NCI-H446 (cell line): ENCODE data around the gene LMF1.
"Not testable (repeated sequence)": the region's sequence is repeated elsewhere in the genome, so short reads cannot be mapped to it uniquely, and the experiment has no call there.

Experiments used
- DNase-seq, 2 experiments: peaks; one replicate each; lab custom pipeline; 2025; lab: John Stamatoyannopoulos, UW

LMF1 gene

DNA sequence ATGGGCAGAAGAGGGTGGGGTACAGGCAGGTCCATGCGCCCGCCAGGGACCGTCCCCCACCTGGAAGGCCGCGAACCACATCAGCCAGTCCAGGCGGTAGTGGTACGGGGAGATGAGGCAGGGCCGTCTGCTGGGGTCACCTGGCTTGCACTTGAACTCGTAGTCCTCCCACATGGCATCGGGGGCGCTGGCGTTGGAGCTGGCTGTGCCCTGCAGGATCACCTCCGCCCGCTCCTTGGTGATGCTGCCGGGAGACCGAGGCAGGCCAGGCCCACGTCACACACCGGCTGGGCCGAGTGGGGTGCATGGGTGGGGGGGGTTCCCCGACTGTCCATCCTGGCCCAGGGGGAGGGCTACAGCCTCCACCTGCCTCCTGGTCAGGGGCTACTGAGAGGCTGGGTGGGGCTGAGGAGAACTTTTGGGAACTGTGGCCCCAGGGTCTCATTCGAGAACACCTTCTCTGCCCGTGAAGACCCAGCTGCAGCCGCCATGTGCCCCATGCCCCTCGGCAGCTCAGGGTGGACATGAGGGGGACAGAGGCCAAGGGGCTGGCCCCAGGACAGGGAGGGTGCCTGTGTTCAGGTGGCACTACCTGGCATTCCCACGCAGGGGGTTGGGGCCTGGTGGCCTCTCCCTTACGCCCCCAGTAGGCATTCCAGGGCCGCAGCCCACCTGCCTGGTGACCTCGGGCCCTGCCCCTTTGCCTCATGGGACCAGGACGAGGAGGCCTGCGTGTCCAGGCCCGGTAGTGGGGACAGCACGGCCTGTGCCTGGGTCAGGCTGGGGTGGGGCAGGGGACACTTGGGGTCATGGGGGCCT is 100.8 kb downstream of the LMF1 start:
- DNase-seq: no peak

DNA sequence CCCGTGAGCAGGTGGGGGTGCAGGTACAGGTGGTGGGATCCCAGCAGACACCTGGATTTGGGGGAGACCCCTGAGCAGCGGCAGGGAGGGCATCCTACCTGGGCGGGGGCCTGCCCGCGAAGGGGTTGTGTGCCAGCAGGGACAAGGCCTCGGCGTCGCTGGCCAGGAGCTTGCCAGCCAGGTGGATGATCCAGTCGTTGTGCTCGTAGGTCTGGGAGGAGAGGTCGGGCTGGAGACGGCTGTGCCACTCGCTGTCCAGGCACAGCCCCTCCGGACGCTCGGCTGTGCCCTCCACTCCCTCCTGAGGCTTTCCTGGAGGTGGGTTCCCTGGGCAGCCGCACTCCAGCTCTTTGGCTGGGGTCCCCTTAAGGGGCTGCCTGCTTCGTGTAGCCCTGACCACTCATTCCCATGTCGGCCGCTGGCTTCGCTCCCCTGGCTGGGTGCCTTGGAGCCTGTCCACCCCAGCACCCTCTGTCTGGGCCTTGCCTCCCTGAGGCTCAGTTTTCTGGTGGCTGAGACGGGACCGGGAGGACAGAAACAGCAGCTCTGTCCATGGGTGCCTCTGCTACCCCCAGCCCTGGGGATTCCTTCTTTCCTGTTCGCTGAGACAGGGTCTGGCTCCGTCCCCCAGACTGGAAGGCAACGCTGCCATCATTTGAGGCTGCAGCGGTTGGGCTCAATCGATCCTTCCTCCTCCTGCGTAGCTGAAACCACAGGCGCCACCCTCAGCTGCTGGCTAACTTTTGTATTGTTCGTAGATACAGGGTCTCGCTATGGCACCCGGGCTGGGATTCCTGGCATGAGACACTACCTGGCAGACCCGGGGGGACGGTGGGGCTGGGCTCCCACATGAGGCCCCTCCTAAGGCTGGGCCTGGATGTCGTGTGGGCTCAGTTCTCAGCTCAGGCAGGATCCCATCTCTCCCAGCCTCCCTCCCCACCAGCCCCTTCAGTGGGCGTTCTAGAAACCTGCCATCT is 101.7 kb downstream of the LMF1 start:
- no peak for DNase-seq

DNA sequence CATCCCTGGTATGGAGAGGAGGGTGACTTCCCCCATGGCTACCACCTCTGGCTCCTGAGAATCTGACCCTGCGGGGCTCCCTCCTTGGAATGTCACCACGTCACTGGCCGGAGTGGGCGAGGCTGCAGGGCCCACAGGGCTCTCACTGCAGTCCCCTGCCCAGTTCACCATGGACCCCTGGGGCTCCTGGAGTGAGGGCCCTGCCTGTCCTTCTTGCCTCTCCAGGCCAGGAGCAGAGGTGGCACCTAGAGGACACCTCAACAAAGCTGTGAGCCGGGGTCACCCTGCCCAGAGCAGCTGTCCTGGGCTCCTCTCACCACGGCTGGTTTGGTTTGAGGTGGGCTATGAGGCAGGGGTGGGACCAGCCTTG is 102.4 kb downstream of the LMF1 start:
- no peak for DNase-seq

DNA sequence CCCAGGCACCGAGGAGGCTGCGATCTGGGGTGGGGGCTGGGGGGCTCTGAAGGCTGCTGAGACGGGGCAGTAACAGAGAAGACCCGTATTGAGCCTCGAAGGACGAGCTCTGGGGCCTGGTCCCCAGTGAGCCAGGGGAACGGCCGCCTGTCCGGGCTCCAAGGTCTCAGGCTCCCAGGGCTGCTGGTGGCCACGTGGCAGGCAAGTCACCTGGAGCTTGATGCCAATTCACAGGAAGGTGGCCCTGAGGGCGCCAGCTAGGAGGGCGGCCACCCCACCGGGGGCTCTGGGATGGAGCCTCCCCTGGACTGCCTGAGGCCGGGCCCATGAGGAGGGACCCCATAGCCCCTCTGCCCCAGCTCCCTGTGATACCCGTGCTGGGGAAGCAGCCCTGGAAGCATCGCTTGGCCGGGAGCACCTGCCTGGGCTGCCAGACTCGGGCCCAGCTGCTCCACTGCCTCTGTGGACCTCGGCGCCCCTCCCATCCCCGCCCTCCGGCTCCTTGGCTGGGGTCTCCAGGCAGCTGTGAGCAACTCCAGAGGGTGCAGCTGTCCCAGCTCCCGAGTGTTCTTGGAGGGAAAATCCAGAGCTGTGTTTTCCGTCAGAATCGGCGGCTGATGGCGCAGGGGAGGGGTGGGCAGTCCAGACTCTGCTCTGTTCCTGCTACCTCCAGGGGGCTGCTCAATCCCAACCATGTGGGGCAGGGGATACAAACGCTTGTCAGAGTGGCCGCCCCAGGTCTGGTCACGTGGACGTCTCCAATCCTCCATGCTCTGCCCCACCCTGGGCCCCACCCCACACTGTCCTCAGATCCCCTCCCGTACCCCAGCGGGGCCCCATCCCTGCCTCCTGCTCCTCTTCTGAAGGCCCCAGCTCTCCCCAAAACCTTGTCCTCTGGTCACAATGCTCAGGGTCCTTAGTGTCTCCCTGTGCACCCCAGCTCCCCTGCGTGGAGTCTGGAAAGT is 103.1 kb downstream of the LMF1 start:
- no peak for DNase-seq

DNA sequence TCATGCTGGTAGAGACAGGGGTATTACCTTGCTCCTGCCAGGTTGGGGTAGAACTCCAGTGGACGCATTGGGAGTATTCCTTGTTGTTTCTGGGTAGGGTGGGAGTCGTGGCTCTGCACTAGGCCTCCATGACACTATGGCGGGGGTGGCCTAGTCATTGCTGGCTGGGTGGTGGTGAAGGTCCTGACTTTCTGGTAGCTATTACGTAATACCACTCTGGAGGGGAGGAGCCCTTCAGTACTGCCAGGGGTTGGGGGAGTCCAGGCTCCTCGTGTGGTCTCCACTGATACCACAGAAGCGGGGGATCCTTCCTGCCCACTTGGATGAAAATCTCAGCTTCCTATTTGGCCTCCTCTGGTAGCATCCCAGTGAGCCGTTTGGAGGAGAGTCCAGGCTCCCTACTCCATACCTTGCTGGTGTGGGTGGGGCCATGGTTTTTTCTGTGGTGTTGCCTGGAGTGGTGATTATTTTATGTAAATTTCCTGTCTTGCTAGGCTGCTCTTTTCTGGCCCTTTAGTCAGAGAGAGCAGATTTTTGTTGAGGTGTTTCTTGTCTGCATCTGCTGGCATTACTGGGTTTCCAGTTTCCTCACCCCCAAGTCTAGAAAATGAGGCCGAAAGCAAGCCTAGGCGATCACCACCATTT is 104.4 kb downstream of the LMF1 start:
- DNase-seq: no peak

DNA sequence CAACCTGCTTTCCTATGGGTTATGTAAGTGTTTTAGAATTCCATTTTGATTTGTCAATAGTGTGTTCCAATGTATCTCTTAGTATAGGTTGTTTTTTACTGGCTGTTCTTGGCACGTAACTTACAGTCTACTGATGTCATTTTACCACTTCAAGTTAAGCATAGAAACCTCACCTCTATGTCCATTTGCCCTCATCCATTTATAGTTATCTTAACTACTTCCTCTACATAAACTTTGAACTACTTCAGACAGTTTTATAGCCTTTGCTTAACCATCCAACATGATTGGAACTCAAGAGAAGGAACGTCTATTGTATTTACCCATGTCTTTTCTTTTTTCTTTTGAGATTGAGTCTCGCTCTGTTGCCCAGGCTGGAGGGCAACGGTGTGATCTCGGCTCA is 105.8 kb downstream of the LMF1 start:
- no peak for DNase-seq

DNA sequence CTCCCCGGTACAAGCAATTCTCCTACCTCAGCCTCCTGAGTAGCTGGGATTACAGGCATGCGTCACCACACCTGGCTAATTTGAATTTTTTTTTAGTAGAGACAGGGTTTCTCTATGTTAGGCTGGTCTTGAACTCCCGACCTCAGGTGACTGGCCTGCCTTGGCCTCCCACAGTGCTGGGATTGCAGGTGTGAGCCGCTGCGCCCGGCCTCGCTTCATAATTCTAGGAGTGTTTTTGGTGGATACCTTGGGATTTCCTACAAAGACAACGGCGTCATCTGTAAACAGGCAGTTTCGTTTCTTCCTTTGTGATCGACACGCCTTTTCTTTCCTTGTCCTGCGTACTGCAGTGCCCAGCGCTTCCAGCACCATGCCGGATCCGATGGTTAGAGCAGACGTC is 109.3 kb downstream of the LMF1 start:
- DNase-seq: no peak

DNA sequence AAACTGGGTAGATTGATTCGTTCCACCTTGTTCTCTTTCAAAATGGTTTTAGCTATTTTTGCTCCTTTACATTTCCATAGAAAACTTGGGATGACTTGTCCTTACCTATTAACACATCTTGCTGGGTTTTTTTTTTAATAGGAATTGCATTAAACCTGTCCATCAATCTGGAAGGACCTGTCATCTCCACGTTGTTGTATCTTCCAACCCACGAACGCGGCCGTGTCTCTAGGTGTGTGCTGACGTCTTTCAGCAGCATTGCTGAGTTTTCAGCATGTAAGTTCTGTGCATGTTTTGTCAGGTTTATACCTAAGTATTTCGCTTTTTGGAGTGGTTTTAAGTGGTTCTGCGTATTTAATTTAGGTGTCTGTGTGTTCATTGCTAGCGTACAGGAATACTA is 109.9 kb downstream of the LMF1 start:
- DNase-seq: no peak

DNA sequence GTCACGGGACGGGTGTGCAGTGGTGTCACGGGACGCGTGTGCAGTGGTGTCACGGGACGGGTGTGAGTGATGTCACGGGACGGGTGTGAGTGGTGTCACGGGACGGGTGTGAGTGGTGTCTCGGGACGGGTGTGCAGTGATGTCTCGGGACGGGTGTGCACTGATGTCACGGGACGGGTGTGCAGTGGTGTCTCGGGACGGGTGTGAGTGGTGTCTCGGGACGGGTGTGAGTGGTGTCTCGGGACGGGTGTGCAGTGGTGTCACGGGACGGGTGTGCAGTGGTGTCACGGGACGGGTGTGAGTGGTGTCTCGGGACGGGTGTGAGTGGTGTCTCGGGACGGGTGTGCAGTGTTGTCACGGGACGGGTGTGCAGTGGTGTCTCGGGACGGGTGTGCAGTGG is 111.8 kb downstream of the LMF1 start:
- DNase-seq: not testable (repeated sequence)

DNA sequence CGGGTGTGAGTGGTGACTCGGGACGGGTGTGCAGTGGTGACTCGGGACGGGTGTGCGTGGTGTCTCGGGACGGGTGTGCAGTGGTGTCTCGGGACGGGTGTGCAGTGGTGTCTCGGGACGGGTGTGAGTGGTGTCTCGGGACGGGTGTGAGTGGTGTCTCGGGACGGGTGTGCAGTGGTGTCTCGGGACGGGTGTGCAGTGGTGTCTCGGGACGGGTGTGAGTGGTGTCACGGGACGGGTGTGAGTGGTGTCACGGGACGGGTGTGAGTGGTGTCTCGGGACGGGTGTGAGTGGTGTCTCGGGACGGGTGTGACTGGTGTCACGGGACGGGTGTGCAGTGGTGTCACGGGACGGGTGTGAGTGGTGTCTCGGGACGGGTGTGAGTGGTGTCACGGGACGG is 112.3 kb downstream of the LMF1 start:
- not testable (repeated sequence) for DNase-seq

DNA sequence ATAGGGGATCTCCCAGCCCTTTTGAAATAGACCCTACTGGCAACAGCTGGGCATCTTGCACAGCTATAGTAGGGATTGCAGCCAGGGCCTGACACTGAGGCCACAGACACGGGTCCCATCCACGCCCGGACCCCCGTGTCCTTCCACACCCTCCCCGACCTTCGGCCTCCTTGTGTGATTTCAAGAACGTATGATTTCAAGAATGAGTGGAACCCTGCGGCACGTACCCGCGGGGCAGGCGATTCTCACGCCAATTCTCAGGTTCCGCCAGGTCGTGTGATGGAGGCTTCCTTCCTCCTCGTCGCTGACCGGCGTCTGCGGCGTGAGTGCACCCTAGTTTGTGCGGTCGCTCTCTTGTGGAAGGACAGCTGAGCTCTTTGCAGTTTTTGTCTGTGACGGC is 114.0 kb downstream of the LMF1 start:
- no peak for DNase-seq

DNA sequence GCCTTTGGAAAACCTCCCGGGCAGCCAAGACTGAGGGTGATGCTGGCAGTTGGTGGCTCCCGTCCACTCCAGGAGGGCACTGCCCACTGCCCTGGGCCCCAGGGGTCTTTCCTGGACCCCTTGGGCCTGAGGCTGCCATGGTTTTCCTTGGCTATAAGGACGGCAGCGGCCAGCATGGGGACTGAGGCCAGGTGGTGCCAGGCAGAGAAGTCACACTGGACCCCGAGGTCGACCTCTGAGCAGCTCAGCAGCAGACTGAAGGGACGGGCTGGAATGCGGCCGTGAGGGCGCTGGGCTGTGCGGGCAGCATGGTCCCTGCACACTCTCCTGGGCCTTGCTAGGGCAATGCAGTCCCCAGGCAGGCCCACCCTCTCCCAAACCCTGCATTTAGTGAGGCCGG is 114.7 kb downstream of the LMF1 start:
- DNase-seq: no peak

DNA sequence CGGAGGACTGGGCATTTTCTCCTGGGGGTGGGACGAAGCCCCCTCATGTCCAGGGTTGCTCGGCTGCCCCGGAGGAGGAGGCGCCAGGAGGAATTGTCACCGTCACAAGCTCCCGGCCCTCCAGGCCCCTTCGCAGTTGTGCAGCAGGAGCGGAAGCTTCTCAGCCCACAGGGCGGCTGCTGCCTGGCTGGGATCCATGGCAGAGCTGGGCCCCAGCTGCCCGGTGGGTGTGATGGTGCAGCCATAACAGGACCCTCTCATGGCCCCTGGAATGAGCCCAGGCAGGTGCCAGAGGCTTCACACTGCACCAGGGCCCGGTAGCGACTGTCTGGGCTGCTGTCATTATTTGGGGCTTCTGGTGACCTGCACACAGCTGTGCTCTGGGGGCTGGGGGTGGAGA is 115.3 kb downstream of the LMF1 start:
- DNase-seq: no peak

DNA sequence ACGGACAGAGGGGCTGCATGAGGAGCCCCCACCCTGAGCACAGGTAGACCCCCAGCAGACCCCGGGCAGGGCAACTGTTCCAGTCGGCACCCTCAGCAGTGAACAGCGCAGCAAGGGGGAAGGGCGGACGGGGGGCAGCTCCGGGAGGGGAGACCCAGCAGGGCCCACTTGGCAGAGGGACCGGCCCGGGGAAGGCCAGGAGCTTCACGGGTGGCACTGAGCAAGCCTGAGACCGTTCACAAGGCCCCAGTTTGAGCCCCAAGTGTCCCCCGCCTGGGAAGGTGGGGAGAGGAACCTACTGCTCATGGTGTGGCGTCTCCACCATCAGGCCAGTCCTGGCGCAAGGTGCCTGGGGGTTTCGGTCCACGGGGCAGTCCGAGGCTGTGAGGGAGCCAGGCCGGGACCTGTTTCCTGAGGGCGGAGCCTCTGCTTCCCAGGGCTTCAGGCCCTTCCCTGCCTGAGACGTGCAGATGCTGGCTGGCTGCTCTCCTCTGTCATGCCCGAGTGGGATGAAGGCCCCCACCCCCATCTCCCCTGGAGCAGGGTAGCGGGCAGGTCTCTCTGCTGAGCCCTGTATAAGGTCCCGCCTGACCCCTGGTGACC is 115.9 kb downstream of the LMF1 start:
- no peak for DNase-seq

DNA sequence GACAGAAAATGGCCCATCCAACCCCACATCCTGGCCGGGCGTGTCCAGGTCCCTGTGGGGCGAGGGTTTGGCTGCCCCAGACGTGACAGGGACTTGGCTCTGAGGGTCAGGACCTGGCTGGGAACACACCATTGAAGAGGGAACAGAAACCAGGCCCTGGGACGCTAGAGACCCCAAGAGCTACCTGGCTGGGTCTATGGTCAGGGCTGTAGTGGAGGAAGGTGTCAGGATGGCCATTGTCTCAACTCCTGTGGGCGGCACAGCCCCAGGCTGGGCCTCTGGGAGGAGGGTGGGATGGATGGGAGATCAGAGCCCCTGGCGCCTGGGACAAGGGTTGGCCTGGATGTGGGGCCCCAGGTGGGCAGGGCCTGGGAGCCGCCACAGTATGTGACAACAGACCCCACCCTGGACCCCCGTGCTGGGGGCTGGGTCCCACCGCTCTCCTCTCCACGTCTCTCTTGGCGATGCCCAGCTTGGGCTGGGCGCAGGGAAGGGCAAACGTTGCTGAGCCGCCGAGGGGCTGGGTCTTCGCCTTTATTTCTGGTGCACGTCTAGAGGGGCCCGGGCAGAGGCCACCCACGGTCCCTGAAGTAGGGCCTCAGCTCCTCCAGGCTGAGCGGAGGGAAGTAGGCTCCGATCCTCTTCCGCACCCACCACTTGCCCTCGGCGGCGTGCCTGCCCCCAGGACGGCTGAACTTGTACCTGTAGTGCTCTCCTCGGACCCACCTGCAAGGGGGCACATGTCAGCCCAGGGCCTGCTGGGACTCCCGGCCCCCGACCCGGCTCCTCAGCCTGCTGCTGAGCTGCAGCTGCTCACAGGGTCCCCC is 116.6 kb downstream of the LMF1 start:
- no peak for DNase-seq

DNA sequence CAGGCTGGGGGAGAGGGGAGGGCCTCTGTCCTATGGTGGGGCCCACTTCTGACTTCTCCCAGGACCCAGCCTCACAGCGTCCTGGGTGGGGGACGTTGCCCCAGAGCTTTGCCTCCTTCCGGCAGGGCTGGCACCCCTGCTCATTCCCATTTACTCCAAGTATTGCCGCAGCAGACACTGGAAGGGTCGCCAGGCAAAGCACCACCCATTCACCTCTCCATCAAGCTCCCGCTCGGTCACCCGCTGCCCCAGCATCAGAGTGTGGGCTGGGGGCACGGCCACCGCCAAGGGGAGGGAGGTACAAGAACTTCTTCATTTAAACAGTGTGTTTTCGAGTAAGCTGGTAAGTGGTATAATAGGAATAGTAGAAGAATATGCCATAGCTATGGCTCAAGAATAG is 117.5 kb downstream of the LMF1 start:
- DNase-seq: no peak

DNA sequence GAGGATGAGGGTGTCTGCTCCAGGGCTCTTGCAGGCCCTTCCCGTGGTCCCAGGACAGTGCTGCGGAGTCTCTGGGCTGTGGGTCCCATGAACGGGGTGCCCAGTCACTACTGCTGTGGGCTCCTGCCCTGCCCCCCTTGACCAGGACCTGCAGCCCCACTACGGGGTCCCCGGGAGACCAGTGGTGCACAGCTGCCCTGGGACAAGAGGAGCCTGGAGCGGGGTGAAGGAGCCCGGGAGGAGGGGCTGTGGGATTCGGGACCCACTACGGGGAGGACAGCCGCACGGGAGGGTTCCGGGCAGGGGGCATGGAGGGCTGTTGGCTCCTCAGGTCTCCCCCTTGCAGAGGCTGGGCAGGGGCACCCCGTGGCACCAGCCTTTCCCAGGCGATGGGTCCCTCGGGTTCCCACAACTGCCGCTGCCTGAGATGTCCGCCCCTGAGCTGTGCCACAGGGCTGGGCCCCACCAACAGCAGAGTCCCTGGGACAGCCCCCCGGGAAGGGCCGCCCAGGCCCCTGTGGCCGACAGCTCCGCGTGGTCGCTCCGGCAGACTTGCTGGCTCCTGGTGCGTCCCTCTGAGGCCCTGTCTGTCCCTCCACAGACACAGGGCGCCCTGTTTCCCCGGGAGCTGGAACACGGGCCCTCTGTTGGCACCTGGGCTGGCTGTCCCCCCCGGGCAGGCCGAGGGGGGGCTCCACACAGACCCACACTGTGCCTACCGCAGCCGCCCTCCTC is 118.2 kb downstream of the LMF1 start:
- no peak for DNase-seq

DNA sequence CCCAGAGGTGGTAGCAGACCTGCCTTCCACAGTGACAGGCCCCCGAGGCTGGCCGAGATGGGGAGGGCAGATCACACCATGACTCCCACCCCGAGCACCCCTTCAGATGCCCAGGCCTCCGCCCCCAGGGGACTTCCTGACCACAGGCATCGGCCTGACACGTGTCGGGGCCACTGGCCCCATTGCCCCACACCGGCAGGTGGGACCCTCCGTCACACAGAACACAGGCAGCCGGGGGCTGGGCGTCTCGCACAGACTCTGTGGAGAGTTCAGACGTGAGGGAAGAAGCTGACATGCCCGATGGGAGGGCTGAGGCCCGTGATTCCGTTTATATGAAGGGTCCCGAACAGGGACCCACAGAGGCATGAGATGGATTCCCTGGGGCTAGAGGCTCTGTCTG is 118.9 kb downstream of the LMF1 start:
- no peak for DNase-seq

DNA sequence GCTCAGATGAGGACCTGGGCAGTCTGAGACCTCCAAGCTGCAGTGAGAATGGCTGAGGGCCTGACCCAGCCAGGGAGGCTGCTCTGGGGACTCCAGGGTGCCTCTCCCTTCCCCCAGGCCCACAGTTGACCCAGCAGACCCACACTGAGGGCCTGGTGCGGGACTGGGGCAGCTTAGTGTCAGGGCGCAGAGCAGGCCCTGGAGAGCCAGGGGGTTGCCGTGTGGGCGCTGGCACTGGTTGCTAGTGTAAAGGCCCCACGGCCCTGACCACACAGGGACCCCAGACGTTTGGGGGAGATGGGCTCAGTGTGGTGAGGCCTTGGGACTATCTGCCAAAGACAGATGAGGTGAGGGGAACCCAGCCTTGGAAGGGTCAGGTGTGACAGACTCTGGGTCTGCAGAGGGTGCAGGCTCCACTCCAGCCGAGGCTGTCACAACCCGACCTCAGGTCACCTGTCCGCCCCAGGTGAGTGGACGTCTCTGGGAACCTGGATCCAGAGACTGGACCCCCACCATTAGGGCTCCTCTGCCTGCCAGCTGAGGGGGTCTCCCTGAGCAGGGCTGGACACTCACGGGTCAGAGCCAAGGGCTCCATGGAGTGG is 119.5 kb downstream of the LMF1 start:
- DNase-seq: no peak
